ENCODE results near the gene NOX1. TPM values are rescaled to one million over a fixed set of nuclear protein-coding genes. Genes with fewer than 3 reads are reported as not detected.
A peak's percentile ranks its signal among the peaks of the same experiment; 100 is the strongest.

Gene NOX1
- total RNA-seq (2014; rRNA removed; shearing (Covaris generic)): not detected in 2 replicates

DNA sequence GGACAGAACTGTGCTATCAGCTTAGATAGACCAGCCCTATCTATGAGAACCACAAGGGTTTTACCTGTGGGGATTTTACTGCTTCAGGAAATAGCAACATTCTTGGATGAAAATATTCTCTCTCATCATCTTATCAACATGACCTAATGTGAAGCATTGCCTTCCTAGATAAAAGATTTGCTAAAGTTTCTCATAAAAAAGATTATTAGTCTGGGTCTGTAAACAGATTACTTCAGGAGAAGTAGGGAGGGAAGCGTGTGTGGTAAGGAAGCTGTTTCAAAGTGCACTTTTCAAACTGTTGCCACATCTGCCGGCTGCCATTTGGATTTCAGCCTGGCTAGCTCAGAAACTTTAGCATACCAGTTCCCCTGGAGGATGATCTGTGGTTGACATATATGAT is at the start of gene NOX1:
Gene NOX1, minus strand, starts transcription at position 35 of the 400 bp plus-strand sequence. CDS start 220 bp downstream, outside the sequence.
- H3K4me3 ChIP-seq (ENCODE audit: insufficient read depth, low read depth, low read length): no peak within 1 kb of the TSS
- DNase-seq: no peak
- H3K36me3 ChIP-seq (replicated peaks; ENCODE audit: control insufficient read depth, insufficient read depth, low read length): no peaks in the 10 kb centered on the region
- H3K27me3 ChIP-seq (ENCODE audit: control insufficient read depth, insufficient read depth, low read length): no peaks in the 10 kb centered on the region

GRCh38 chrX:100915562-100915961 is 41.4 kb upstream of the NOX1 start:
- H3K4me3 ChIP-seq (ENCODE audit: insufficient read depth, low read depth, low read length): no peak overlapping the region
- DNase-seq: no peak
- no peaks in the 10 kb centered on the region for H3K27me3 ChIP-seq (ENCODE audit: control insufficient read depth, insufficient read depth, low read length)
- H3K36me3 ChIP-seq (replicated peaks; ENCODE audit: control insufficient read depth, insufficient read depth, low read length): no peaks in the 10 kb centered on the region

DNA sequence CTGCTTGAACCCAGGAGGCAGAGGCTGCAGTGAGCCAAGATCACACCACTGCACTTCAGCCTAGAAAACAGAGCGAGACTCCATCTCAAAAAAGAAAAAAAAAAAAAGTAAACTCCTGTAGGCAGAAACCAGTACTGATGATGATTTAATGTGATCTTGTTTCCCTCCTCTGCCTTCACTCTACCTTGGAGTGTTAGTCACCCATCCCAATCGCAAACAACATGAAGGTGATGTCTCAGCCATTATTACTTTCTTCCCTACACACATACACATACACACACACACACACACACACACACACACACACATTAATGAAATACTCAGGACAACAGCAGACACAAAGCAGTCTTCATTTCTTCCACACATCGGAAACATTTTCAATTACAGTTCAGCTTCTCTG is 39.0 kb upstream of the NOX1 start:
- H3K4me3 ChIP-seq (ENCODE audit: insufficient read depth, low read depth, low read length): no peak overlapping the region
- no peaks in the 10 kb centered on the region for H3K27me3 ChIP-seq (ENCODE audit: control insufficient read depth, insufficient read depth, low read length)
- no peak for DNase-seq

GRCh38 chrX:100911731-100912130 is 37.6 kb upstream of the NOX1 start:
- Histone ChIP-seq H3K4me3 (ENCODE audit: insufficient read depth, low read depth, low read length) (no peak overlapping the region), H3K27me3 (ENCODE audit: control insufficient read depth, insufficient read depth, low read length) (no peaks in the 10 kb centered on the region), H3K36me3 (replicated peaks; ENCODE audit: control insufficient read depth, insufficient read depth, low read length) (no peaks in the 10 kb centered on the region)
- no peak for DNase-seq

More for the DNA sequence above, 39.0 kb upstream of the NOX1 start:
- no peaks in the 10 kb centered on the region for H3K36me3 ChIP-seq (replicated peaks; ENCODE audit: control insufficient read depth, insufficient read depth, low read length)

DNA sequence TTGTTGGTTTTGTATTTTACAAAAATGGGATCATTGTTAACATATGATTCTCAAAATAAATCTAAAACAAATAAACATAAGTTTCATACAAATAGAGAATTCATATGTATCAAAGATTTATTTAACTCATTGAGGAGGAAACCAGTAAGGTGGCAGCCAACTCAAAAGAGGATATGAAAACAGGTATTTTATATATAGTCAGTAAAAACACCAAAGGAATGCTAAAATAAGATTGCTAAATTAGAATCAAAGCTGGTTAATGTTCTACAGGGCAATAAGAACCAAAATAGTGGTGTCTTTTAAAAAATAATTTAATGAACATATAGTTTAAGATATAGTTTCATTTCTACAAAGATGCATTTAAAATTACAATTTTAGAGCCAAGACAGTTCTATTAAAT is 31.5 kb upstream of the NOX1 start:
- no peak for DNase-seq

GRCh38 chrX:100904433-100904832 is 30.3 kb upstream of the NOX1 start:
- Histone ChIP-seq H3K27me3 (ENCODE audit: control insufficient read depth, insufficient read depth, low read length) (no peaks in the 10 kb centered on the region), H3K36me3 (replicated peaks; ENCODE audit: control insufficient read depth, insufficient read depth, low read length) (no peaks in the 10 kb centered on the region), H3K4me3 (ENCODE audit: insufficient read depth, low read depth, low read length) (no peak overlapping the region)
- DNase-seq: no peak

More for the DNA sequence above, 31.5 kb upstream of the NOX1 start:
- Histone ChIP-seq H3K36me3 (replicated peaks; ENCODE audit: control insufficient read depth, insufficient read depth, low read length) (no peaks in the 10 kb centered on the region), H3K27me3 (ENCODE audit: control insufficient read depth, insufficient read depth, low read length) (no peaks in the 10 kb centered on the region), H3K4me3 (ENCODE audit: insufficient read depth, low read depth, low read length) (no peak overlapping the region)

DNA sequence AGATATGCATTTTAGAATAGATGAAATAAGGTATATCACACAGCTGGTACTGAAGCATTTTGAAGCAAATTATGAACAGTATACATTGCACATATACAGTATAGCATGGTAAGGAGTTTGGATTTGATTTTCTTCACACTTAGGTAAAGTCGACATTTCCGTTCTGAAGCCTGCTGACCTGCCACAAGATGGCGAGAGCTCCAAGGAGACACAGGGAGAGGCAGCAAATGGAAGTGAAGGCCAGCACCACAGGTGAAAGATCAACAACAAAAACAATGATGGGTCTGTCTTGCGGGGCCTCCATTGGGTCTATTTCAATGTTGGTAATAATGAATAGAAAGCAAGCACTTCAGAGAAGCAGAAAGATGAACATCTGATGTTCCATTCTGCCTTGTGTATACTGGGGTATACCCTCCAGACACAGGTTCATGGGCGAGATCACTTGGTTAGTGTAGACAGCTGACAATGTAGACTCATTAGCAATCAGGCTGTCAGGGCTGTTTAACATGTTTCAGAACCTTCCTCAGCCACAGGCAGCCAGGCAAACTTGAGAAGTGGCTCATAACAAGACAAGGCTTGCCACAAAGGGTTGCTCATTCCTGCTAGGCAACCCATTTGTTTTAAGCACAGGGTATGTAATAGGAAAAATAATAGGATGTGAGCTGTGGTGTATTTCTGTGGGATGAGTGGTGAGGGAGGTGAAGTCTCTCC is 21.4 kb upstream of the NOX1 start:
- no peak overlapping the region for H3K4me3 ChIP-seq (ENCODE audit: insufficient read depth, low read depth, low read length)
- peak; percentile 37 for DNase-seq

DNA sequence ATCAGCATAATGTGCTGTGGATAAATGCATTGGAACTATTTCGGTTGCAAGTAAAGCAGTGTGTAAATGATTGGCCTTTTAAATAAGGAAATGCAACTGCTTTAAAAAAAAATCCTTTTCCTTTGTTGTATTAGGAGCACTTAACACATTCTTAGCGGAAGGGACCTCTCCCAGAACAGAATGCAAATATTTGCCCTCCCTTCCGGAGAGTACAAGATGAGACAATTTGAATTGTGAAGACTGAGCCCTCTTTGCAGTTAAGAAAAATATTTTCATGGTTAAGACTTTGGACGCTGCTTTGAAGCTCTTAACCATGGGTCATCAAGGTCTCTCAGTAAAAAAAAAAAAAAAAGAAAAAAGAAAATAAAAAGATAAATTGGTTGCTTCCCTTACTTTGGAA is 9.5 kb upstream of the NOX1 start:
- Histone ChIP-seq H3K27me3 (ENCODE audit: control insufficient read depth, insufficient read depth, low read length) (no peaks in the 10 kb centered on the region), H3K36me3 (replicated peaks; ENCODE audit: control insufficient read depth, insufficient read depth, low read length) (no peaks in the 10 kb centered on the region), H3K4me3 (ENCODE audit: insufficient read depth, low read depth, low read length) (no peak overlapping the region)
- DNase-seq: no peak

More for the DNA sequence above, 21.4 kb upstream of the NOX1 start:
- no peaks in the 10 kb centered on the region for H3K27me3 ChIP-seq (ENCODE audit: control insufficient read depth, insufficient read depth, low read length)
- no peaks in the 10 kb centered on the region for H3K36me3 ChIP-seq (replicated peaks; ENCODE audit: control insufficient read depth, insufficient read depth, low read length)

DNA sequence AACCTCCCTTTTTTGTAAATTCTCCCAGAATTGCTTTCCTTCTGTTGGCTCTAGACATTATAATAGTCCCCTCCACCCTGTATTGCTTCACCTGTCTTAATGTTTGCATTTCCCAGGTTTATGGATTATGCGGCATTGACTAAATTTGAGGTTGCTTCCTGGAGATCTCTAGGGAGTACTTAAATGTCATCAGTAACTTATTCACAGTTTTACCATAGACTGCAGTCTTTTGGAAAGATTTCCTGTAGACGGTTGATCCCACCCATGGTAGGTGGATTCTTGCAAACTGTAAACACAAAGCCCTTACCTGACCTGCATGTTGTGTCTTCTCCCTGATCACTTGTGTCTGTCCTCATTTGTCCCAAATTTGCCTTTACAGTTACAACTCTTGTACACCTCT is 6.2 kb upstream of the NOX1 start:
- H3K36me3 ChIP-seq (replicated peaks; ENCODE audit: control insufficient read depth, insufficient read depth, low read length): no peaks in the 10 kb centered on the region
- no peaks in the 10 kb centered on the region for H3K27me3 ChIP-seq (ENCODE audit: control insufficient read depth, insufficient read depth, low read length)
- no peak for DNase-seq
- H3K4me3 ChIP-seq (ENCODE audit: insufficient read depth, low read depth, low read length): no peak overlapping the region

GRCh38 chrX:100871594-100872560 is 2.3 kb downstream of the NOX1 start:
- Histone ChIP-seq H3K4me3 (ENCODE audit: insufficient read depth, low read depth, low read length) (no peak overlapping the region), H3K36me3 (replicated peaks; ENCODE audit: control insufficient read depth, insufficient read depth, low read length) (no peaks in the 10 kb centered on the region), H3K27me3 (ENCODE audit: control insufficient read depth, insufficient read depth, low read length) (no peaks in the 10 kb centered on the region)
- no peak for DNase-seq

DNA sequence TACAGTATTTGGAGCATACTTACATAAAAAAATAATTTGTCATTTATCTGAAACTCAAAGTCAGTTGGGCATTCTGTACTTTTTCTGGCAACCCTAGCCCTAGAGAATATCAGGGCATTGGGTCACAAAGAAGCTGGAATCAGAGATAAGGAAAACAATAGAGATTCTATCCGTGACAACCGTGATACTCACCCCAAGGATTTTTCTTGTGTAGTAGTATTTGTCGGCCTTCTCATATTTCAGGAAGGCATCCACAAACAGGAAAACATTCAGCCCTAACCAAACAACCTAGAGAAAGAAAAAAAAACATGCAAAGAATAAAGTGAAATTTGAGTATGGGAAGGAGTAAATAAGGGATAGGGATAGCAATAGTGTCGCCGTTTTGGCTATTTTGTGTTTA is 3.6 kb downstream of the NOX1 start:
- H3K36me3 ChIP-seq (replicated peaks; ENCODE audit: control insufficient read depth, insufficient read depth, low read length): no peaks in the 10 kb centered on the region
- no peak for DNase-seq
- H3K27me3 ChIP-seq (ENCODE audit: control insufficient read depth, insufficient read depth, low read length): no peaks in the 10 kb centered on the region
- H3K4me3 ChIP-seq (ENCODE audit: insufficient read depth, low read depth, low read length): no peak overlapping the region

- Histone ChIP-seq H3K27me3 (ENCODE audit: control insufficient read depth, insufficient read depth, low read length) (no peaks in the 10 kb centered on the region), H3K4me3 (ENCODE audit: insufficient read depth, low read depth, low read length) (no peak overlapping the region), H3K36me3 (replicated peaks; ENCODE audit: control insufficient read depth, insufficient read depth, low read length) (no peaks in the 10 kb centered on the region)
- DNase-seq: no peak
Observed at GRCh38 chrX:100868273-100868672, 5.9 kb downstream of the NOX1 start.

DNA sequence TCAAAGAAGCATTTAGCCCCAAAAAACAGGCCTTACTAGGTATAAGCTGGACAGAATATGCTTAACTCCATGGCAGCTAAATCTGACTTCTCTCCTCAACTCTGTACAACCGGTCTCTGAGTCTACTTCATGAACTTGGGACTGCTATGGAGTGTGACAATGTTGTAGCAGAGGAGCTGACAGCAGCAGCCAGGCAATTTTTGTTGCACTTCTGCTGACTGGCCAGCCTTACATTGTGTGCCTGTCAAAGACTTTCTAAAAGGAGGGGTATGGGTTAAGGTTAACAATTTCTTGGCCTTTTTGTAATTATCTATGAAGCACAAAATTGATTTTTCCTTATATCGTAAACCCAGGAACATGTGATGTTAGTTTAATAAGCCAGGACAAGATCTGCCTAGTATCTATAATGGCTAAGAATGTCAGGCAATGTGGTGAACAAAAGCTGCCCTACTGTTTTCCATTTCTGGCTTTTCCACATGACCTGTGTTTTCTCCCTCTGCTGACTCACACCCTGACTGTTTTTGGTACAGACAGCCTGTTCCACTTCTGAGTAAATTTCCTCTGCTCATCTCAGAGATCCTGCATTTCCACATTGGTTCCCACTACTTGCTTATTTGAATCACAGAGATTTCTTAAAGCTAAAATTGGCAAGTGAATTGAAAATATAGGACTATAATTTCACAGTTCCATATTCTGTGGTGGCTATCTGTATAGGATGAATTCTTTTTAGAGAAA is 9.3 kb downstream of the NOX1 start:
- no peak overlapping the region for H3K4me3 ChIP-seq (ENCODE audit: insufficient read depth, low read depth, low read length)
- no peak for DNase-seq
- no peaks in the 10 kb centered on the region for H3K36me3 ChIP-seq (replicated peaks; ENCODE audit: control insufficient read depth, insufficient read depth, low read length)
- H3K27me3 ChIP-seq (ENCODE audit: control insufficient read depth, insufficient read depth, low read length): no peaks in the 10 kb centered on the region

GRCh38 chrX:100863326-100863864 is 10.8 kb downstream of the NOX1 start:
- Histone ChIP-seq H3K36me3 (replicated peaks; ENCODE audit: control insufficient read depth, insufficient read depth, low read length) (no peaks in the 10 kb centered on the region), H3K27me3 (ENCODE audit: control insufficient read depth, insufficient read depth, low read length) (no peaks in the 10 kb centered on the region), H3K4me3 (ENCODE audit: insufficient read depth, low read depth, low read length) (no peak overlapping the region)
- no peak for DNase-seq
